ENCODE data around the gene SHROOM1.

DNA sequence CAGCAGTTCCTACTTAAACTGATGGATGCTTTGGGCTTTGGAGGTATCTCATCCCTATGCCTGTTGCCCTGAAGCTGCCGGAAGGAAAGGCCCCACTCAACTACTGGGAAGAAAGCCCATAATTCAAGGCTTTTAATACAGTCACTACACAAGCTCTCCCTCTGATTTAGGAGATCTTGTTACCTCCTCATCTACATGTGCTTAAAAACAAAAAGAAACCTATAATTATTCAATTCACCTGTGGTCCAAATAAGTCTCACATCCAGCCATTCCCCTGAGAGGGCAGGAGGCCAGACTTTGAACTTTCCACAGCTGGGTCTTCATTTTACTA lies 42.3 kb upstream of the SHROOM1 start:
- TF ChIP-seq MAX (IDR thresholded peaks at IDR 0.05; ENCODE audit: low read depth, low read length), result no peak
- TF ChIP-seq CTCF (IDR thresholded peaks at IDR 0.05; ENCODE audit: low read depth, low read length), result no peak
- TF ChIP-seq POLR2A (IDR thresholded peaks at IDR 0.05; ENCODE audit: extremely low read depth, insufficient read length), result no peak
